Gastrocnemius medialis (tissue), 4 donors: ENCODE data around the gene ATXN7L1. TPM values are rescaled to one million over a fixed set of nuclear protein-coding genes. Genes with fewer than 3 reads are reported as not detected.

Experiments
- ATAC-seq, 2 donors: fragments of 150-250 bp; one replicate each; pipeline ENCODE4 v1.9.1; 2016
- DNase-seq, 2 donors: peaks; one replicate each; pipeline ENCODE4 v3.0.0-alpha.2; 2019
- H3K27ac ChIP-seq, 4 donors: fragments of 200-600 bp; sonication (generic); 1 replicate in 1 of 4; 2 replicates in 3 of 4; pipeline ENCODE4 v1.5.1; 2016 to 2018; ENCODE audit warnings: mild to moderate bottlenecking in 2 of 4, moderate library complexity in 1 of 4
- H3K27me3 ChIP-seq, 3 donors: fragments of 200-600 bp; sonication (generic) in 2 of 3; 1 replicate in 1 of 3; 2 replicates in 2 of 3; pipeline versions ENCODE4 v1.5.1 to v1.6.0; 2016 to 2019; ENCODE audit warnings: mild to moderate bottlenecking in 1 of 3, moderate library complexity in 1 of 3
- H3K36me3 ChIP-seq, 2 donors: fragments of 200-600 bp; sonication (generic) in 1 of 2; one replicate each; pipeline ENCODE4 v1.5.1; 2017 to 2018
- H3K4me1 ChIP-seq, 2 donors: fragments of 200-600 bp; sonication (generic) in 1 of 2; one replicate each; pipeline ENCODE4 v1.5.1; 2016 to 2017; ENCODE audit warnings: mild to moderate bottlenecking in 2 of 2
- H3K4me3 ChIP-seq, 4 donors: fragments of 200-600 bp; sonication (generic) in 3 of 4; 1 replicate in 1 of 4; 2 replicates in 3 of 4; pipeline ENCODE4 v1.5.1; 2016 to 2019; ENCODE audit warnings: mild to moderate bottlenecking in 2 of 4
- H3K9me3 ChIP-seq, 3 donors: fragments of 200-600 bp; sonication (generic) in 2 of 3; 1 replicate in 1 of 3; 2 replicates in 2 of 3; pipeline ENCODE4 v1.5.1; 2016 to 2019
- POLR2A ChIP-seq, 2 donors: fragments of 450-650 bp; IDR thresholded peaks; one replicate each; pipeline ENCODE4 v1.6.1; 2017; ENCODE audit warnings: antibody characterized with exemption in 2 of 2, mild to moderate bottlenecking in 2 of 2, moderate library complexity in 2 of 2
- in situ Hi-C, 4 donors: fragments of 200-750 bp; cut with MboI; loops; one replicate each; pipeline versions ENCODE4 v1.15.0 to v1.8.0; 2017; ENCODE audit warnings: low sequenced_read_pairs in 4 of 4
- intact Hi-C: fragments of 100-400 bp; cut with DNase I; formaldehyde crosslinking; loops from one replicate; pipeline ENCODE4 v1.15.1; 2023; ENCODE audit warnings: low total_unique reads
- total RNA-seq, 4 donors: library from RNA; depleted of rRNA; stranded (reverse); fragments of >200 nt; gene quantifications; one replicate each; pipeline versions ENCODE4 v1.1.0 to v1.2.3, GENCODE V29; 2016
- TF ChIP-seq, protein P1 (sequence below), 5 experiments: fragments of 450-650 bp in 3 of 5; fragments of 200-600 bp in 2 of 5; sonication (generic) in 2 of 5; IDR thresholded peaks in 4 of 5; conservative IDR thresholded peaks in 1 of 5; 1 replicate in 4 of 5; 2 replicates in 1 of 5; pipeline ENCODE4 v1.5.1; 2016 to 2019; ENCODE audit warnings: antibody characterized with exemption in 5 of 5, mild to moderate bottlenecking in 3 of 5, moderate library complexity in 3 of 5

The ATXN7L1 gene
- total RNA-seq, 4 donors from 2014 or later, result 1.6 to 6.6 (median 4.8) TPM

DNA sequence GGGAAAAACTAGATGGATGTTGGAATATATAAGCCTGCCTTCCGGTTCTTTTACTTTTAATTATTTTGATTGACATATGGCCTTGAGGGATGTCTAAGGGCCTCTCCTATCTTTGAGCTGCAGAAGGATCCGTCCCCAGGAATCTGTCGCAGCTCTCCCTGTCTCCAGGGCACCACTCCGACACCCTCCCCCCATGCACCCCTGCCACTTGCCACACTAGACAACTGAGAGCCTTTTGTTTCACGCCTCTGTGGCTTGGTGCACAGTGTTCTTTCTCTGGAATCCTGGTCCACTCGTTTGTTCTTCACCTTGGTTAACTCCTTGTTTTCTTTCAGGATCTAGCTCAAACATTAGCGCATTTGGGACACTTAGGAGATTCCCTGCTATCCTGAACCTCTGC lies 171.0 kb downstream of the ATXN7L1 start:
- no peaks in the 10 kb centered on the region for H3K36me3 ChIP-seq
- peaks cover 0 to 4% of the 10 kb centered on the region in 2 donors for H3K4me1 ChIP-seq
- H3K9me3 ChIP-seq, result no peaks in the 10 kb centered on the region
- ATAC-seq (no peak), DNase-seq (no peak)
- in situ Hi-C loops, result no loop called here
- intact Hi-C loops, result no loop called here
- no peak overlapping the region for H3K27ac ChIP-seq
- no peaks in the 10 kb centered on the region for H3K27me3 ChIP-seq
- H3K4me3 ChIP-seq, result no peak overlapping the region
- TF ChIP-seq, protein P1, sequence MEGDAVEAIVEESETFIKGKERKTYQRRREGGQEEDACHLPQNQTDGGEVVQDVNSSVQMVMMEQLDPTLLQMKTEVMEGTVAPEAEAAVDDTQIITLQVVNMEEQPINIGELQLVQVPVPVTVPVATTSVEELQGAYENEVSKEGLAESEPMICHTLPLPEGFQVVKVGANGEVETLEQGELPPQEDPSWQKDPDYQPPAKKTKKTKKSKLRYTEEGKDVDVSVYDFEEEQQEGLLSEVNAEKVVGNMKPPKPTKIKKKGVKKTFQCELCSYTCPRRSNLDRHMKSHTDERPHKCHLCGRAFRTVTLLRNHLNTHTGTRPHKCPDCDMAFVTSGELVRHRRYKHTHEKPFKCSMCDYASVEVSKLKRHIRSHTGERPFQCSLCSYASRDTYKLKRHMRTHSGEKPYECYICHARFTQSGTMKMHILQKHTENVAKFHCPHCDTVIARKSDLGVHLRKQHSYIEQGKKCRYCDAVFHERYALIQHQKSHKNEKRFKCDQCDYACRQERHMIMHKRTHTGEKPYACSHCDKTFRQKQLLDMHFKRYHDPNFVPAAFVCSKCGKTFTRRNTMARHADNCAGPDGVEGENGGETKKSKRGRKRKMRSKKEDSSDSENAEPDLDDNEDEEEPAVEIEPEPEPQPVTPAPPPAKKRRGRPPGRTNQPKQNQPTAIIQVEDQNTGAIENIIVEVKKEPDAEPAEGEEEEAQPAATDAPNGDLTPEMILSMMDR (IDR thresholded peaks at IDR 0.05 in 4 of 5, conservative IDR thresholded peaks at IDR 0.05 in 1 of 5), result no peak
- TF ChIP-seq POLR2A (IDR thresholded peaks at IDR 0.05), result no peak

DNA sequence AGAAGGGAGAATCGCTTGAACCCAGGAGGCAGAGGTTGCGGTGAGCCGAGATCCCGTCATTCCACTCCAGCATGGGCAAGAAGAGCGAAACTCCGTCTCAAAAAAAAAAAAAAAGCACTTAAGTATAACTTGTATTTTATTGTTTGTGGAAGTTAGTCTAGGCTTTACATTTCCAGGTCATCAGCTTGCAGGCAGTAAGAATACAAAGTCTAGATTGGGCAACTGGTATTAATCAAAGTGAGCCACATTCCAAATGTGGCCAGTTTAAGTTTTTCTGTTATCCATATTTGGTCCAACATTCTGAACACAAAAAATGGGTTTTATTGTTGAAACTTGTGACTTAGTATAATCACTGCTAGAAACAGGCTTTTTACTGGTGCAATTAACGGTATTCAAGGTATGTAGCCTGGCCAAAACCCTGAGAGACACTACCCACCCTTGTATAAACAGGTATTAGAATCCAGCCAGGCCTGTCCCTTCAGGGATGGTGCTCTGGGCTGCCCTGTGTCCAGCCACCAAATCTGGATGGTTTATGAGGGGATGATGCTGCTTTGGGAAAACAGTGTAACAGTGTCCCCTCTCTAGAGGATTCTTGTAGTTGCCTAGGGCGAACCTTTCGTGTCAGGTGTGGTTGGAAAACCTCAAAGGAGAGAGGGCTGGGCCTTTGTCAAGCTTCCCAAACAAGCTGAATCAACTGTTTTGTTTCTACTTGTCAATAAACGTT lies 173.0 kb downstream of the ATXN7L1 start:
- intact Hi-C loops, result no loop called here
- peaks cover 0 to 4% of the 10 kb centered on the region in 2 donors for H3K4me1 ChIP-seq
- H3K27me3 ChIP-seq, result no peaks in the 10 kb centered on the region
- no peaks in the 10 kb centered on the region for H3K9me3 ChIP-seq
- DNase-seq, result no peak
- no peak overlapping the region for H3K27ac ChIP-seq
- in situ Hi-C loops, result no loop called here
- H3K36me3 ChIP-seq, result no peaks in the 10 kb centered on the region
- no peak overlapping the region for H3K4me3 ChIP-seq
- no peak for ATAC-seq
- TF ChIP-seq POLR2A (IDR thresholded peaks at IDR 0.05), result no peak
- TF ChIP-seq, protein P1 (IDR thresholded peaks at IDR 0.05 in 4 of 5, conservative IDR thresholded peaks at IDR 0.05 in 1 of 5), result no peak

DNA sequence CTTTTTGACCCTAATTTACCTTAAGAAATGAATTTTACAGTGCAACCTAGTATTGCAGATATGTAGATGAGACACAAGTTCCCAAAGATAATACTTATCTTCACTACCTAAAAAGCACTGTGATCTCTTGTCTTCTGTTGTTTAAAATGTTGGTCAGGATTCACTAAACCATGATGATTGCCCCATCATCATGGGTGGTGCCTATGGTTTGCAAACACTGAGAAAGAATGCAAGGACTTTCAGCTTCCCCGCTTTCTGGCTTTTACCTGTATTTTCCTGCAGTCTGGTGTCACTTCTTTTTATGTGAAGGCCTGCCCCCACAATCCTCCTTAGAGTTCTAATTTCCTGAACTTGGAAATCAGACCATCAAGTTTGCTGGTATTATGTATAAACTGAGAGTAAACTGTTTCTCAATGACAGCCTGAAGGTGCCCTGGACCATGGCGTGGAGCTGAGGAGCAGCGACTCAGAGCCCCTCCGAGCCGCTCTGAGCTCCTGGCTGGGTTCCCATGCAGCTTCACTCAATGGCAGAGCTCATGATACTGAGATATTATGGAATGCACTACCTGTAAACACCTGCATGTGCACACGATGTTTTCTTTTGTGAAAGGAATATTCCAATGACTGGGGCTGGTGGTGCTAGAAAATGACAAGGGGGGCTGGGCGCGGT lies 176.7 kb downstream of the ATXN7L1 start:
- ATAC-seq, result no peak
- Histone ChIP-seq H3K27ac (no peak overlapping the region), H3K9me3 (no peaks in the 10 kb centered on the region), H3K27me3 (no peaks in the 10 kb centered on the region), H3K4me3 (no peak overlapping the region), H3K4me1 (no peaks in the 10 kb centered on the region), H3K36me3 (no peaks in the 10 kb centered on the region)
- no peak for DNase-seq
- no peak for TF ChIP-seq POLR2A (IDR thresholded peaks at IDR 0.05)
- TF ChIP-seq, protein P1 (IDR thresholded peaks at IDR 0.05 in 4 of 5, conservative IDR thresholded peaks at IDR 0.05 in 1 of 5), result no peak
- in situ Hi-C loops, result no loop called here
- intact Hi-C loops, result no loop called here

DNA sequence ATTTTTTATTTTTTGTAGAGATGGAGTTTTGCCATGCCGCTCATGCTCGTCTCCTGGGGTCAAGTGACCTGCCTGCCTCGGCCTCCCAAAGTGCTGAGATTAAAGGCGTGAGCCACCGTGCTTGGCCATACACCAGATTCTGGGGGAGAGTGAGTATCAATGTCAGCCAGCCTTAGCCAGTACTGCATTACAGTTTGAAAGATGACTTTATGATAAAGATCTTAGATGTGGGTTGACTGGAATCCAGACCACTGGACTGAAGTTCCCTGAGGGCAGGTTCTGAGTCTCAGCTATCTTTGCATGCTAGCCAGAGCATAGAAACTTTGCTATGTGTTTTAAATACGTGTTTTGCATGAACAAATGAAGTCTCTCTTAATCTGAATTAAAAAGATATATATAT lies 177.9 kb downstream of the ATXN7L1 start:
- Histone ChIP-seq H3K27me3 (no peaks in the 10 kb centered on the region), H3K27ac (no peak overlapping the region), H3K4me3 (no peak overlapping the region), H3K36me3 (no peaks in the 10 kb centered on the region), H3K4me1 (peaks cover 2 to 3% of the 10 kb centered on the region in 2 donors), H3K9me3 (no peaks in the 10 kb centered on the region)
- TF ChIP-seq POLR2A (IDR thresholded peaks at IDR 0.05), result no peak
- TF ChIP-seq, protein P1 (IDR thresholded peaks at IDR 0.05 in 4 of 5, conservative IDR thresholded peaks at IDR 0.05 in 1 of 5), result no peak
- in situ Hi-C loops (no loop called here), intact Hi-C loops (no loop called here)
- DNase-seq (no peak), ATAC-seq (no peak)
